LNCaP clone FGC (cell line): ENCODE data around the gene PPARG.
"Not testable (repeated sequence)": the region's sequence is repeated elsewhere in the genome, so short reads cannot be mapped to it uniquely, and the experiment has no call there.

Source experiments
- DNase-seq: peaks from one replicate; pipeline ENCODE4 v3.0.0-alpha.2; 2011; ENCODE audit warnings: low read depth
- H3K4me3 ChIP-seq: 2 replicates; pipeline ENCODE4 v1.5.1; 2011; ENCODE audit warnings: mild to moderate bottlenecking, low read depth, low read length, control low read depth
- CTCF ChIP-seq: IDR thresholded peaks from 2 replicates; pipeline ENCODE4 v1.5.1; 2012; ENCODE audit warnings: mild to moderate bottlenecking; ENCODE audit not compliant: control insufficient read depth, insufficient read depth; ENCODE audit errors: extremely low read depth

PPARG gene

GRCh38 chr3:12384451-12385233 is 95.8 kb downstream of the PPARG start:
- TF ChIP-seq CTCF, result no peak
- DNase-seq, result no peak
- H3K4me3 ChIP-seq, result no peak overlapping the region

GRCh38 chr3:12386514-12387291 is 97.8 kb downstream of the PPARG start:
- not testable (repeated sequence) for DNase-seq, H3K4me3 ChIP-seq

- TF ChIP-seq CTCF, result no peak
- DNase-seq, result no peak
- no peak overlapping the region for H3K4me3 ChIP-seq
Measured at GRCh38 chr3:12388185-12388584, 99.3 kb downstream of the PPARG start.

- H3K4me3 ChIP-seq, result no peak overlapping the region
- no peak for TF ChIP-seq CTCF
- DNase-seq, result peak; percentile 33
Measured at GRCh38 chr3:12392101-12392878, 103.4 kb downstream of the PPARG start.

- no peak overlapping the region for H3K4me3 ChIP-seq
- TF ChIP-seq CTCF, result no peak
- peak; percentile 86 for DNase-seq
Measured at GRCh38 chr3:12393894-12394293, 105.0 kb downstream of the PPARG start.

GRCh38 chr3:12394569-12395271 is 105.8 kb downstream of the PPARG start:
- no peak for DNase-seq
- H3K4me3 ChIP-seq, result no peak overlapping the region
- no peak for TF ChIP-seq CTCF
